ENCODE results near the gene INHBC.
"Not testable (repeated sequence)": the region's sequence is repeated elsewhere in the genome, so short reads cannot be mapped to it uniquely, and the experiment has no call there.

The INHBC gene

DNA sequence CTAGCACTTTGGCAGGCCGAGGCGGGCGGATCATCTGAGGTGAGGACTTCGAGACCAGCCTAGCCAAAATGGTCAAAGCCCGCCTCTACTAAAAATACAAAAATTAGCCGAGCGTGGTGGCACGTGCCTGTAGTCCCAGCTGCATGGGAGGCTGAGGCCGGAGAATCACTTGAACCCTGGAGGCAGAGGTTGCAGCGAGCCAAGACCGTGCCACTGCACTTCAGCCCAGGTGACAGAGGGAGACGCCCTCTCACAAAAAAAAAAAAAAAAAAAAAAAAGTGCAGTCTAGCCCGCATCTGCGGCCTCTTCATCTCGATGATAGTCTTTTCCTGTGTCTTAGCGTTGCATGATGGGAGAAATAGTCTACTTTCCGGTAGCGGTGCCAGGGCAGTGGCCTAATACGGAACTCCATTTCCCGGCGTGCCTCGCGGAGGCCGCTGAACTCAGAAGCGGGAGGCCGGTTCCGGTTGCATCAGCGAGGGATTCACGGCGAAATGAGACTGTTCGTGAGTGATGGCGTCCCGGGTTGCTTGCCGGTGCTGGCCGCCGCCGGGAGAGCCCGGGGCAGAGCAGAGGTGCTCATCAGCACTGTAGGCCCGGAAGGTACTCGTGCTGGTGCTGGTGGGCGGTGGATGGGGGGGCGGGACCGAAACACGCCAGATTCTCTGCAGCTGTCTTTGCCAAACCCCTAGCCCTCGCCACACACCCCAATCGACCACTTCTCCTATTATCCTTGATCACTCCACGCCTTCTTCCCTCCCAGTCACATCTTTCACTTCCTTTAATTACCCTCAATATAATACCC is 53.2 kb downstream of the INHBC start, which contains the start of gene MARS1:
Gene MARS1 (plus strand): TSS at position 472 of the 805 bp plus-strand sequence. CDS start 23 bp downstream, at position 495.
- peak; percentile 67 for DNase-seq

DNA sequence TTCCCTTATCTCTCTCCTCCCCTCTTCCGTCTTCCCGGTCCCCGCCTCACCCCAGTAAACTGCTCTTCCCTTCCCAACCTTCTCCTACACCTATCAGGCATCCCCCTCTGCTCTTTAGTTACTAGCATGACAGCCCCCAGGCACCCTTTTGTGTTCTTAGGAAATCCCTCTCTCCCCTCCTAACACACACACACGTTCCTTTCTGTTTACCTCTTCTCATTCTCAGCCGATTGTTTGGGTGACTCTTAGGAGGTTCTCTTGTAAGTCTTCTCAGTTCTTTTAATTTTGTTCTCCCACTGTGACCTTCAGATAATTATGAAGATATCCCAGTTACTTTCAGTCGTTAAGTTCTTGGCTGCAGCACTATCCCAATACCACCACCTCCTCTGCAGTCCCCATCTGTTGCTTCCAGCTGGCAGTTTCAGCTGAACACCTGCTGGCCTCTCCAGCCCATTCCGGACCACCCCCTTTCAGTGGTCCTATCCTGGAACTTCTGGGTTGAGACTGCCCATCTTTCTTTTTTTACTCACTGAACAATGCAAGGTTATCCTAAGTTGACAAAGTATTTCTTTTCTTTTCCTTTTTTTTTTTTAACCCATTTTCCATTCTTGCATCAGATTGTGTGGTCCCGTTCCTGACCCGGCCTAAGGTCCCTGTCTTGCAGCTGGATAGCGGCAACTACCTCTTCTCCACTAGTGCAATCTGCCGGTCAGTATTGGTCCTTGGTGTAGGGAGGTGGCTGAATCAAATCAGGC is 54.0 kb downstream of the INHBC start:
- no peak for DNase-seq

DNA sequence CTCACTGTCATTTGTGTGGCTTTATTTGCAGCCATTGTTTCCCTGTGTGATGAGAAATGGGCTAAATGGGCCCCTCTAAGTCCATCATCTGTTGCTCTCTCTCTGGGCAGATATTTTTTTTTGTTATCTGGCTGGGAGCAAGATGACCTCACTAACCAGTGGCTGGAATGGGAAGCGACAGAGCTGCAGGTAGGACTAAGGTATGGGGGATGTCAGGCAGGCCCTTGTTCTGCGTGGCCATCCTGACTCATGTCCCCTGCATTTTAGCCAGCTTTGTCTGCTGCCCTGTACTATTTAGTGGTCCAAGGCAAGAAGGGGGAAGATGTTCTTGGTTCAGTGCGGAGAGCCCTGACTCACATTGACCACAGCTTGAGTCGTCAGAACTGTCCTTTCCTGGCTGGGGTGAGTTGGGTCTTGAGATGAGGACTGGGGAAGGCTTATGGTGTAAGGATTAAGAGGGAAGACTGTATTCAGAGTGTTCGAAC is 54.6 kb downstream of the INHBC start:
- DNase-seq, result no peak

DNA sequence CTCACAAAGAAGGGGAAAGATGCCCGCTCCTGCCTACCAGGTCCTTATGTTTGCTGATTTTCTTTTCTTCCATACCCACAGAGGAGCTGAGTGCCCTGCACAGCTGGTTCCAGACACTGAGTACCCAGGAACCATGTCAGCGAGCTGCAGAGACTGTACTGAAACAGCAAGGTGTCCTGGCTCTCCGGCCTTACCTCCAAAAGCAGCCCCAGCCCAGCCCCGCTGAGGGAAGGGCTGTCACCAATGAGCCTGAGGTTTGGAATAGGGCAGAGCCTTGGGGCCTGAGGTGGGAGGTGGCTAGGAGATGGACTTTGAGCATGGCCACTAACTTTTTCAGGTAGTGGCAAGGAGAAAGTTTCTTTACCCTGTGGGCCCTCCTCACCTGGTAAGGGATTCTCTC is 55.5 kb downstream of the INHBC start:
- DNase-seq, result no peak

DNA sequence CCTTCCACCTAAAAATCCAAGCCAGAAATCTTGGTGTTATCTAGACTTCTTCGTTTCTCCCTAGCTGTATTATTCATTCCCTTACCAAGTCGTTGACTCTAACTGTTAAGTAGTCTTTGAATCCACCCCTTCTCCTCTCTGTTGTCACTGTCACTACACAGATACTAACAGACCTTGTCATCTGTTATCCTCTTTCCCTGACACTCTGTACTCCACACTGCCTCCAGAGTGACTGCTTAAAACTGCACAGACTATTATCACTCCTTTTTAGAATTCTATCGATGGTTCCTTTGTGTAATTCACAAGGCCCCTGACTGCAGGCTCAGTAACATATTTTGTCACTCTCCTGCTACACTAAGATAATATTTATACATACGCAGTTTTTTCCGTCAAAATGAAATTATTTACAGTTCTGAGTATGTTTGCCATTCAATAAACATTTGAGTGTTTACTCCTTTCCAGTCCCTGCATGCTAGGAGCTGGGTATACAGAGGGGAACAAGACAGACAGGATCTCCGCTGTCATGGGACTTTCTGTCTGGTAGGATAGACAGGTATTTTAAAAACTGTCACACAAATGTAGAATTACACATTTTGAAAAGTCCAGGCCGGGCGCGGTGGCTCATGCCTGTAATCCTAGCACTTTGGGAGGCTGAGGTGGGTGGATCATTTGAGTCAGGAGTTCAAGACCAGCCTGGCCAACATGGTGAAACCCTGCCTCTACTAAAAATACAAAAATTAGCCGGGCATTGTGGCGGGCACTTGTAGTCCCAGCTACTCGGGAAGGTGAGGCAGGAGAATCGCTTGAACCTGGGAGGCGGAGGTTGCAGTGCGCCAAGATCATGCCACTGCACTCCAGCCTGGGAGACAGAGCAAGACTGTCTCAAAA is 57.1 kb downstream of the INHBC start:
- DNase-seq, result no peak

DNA sequence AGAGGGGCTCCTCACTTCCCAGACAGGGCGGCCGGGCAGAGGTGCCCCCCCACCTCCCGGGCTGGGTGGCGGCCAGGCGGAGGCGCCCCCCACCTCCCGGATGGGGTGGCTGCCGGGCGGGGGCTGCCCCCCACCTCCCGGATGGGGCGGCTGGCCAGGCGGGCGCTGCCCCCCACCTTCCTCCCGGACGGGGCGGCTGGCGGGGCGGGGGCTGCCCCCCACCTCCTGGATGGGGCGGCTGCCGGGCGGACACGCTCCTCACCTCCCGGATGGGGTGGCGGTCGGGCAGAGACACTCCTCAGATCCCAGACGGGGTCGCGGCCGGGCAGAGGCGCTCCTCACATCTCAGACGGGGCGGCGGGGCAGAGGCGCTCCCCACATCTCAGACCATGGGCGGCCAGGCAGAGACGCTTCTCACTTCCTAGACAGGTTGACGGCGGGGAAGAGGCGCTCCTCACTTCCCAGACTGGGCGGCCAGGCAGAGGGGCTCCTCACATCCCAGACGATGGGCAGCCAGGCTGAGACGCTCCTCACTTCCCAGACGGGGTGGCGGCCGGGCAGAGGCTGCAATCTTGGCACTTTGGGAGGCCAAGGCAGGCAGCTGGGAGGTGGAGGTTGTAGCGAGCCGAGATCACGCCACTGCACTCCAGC is 60.6 kb downstream of the INHBC start:
- DNase-seq, result not testable (repeated sequence)

DNA sequence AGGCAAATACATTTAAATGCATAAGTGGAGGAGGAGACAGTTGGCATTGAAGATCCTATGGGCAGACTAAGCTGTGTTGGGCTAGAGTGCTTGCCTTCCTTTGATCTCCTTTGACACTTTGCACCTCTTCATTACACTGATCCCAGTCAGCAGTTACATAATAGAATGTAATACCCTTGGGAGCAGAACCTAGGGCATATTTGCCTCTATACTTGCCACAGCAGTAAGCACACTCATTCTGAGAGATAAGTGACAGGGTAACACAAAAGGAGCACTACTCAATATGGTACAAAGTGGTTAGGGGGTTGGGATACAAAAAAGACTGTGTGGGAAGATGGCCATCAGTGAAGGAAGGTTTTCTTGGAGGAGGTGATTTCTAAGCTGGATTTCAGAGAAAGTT is 62.2 kb downstream of the INHBC start:
- no peak for DNase-seq

DNA sequence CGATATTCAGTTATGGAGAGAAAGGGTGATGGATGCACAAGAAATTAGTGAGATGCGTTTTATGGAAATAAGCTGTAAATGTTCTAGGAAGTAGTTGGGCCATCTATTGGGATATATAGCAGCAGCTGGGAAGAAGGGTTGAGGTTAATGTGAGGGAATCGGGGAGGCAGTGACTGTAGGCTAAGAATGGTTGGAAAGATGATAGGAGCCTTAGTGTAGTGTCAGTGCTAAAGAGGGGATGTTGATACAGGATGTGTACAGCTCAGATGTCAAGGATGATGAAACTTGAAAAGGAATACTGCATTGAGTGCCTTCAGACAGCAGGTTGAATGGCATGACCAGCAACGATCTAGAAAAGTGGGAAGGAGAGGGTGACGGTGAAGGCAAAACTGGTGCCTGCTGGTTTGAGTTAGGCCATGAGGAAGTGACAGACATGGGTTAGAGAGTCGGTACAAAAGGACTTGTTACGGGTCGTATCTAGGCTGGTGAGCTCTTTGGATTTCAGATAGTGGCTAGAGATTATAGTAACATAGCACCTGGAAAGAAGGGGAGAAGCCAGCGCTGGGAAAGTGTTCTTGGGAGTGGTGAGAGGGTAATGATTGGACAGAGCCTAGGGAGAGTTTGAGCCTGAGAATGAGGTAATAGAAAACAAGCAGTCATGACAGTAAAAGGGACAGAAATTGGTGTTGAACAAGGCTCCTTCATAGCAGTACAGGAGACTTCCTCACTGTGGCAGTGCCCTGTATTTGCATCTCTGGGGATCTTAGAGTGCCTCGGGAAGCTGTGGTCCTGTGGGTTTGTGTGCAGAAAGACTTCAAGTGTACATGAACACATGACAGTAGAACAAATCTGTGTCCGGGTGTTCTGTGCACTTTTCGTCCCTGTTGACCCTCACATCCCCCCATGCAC is 62.9 kb downstream of the INHBC start:
- DNase-seq, result no peak

DNA sequence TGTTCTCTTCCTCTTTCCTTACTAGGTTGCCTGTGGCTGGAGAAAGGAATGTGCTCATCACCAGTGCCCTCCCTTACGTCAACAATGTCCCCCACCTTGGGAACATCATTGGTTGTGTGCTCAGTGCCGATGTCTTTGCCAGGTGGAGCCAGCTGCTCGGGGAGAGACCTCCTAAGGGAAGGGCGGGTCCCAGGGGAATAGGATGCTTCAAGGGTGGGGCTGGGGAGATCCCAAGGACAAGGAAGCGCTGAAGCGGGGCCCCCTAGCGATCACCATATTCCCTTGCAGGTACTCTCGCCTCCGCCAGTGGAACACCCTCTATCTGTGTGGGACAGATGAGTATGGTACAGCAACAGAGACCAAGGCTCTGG is 63.5 kb downstream of the INHBC start:
- no peak for DNase-seq

DNA sequence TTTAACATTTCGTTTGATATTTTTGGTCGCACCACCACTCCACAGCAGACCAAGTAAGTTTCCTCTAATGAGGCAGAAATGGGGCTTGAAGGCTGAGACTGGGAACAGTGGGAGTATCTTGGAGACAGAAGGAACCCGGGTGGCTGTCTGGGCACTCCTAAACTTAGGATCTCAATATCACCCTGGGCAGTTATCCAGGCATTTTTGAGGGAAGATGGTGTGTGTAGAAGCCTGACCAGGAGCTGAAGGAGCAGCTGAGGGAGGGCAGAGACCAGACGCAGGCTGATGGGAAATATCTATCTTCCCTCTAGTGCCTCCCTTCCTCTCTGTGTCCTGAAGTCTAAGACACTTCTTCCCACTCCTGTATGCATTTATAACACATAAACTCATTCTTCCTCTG is 64.0 kb downstream of the INHBC start:
- no peak for DNase-seq

DNA sequence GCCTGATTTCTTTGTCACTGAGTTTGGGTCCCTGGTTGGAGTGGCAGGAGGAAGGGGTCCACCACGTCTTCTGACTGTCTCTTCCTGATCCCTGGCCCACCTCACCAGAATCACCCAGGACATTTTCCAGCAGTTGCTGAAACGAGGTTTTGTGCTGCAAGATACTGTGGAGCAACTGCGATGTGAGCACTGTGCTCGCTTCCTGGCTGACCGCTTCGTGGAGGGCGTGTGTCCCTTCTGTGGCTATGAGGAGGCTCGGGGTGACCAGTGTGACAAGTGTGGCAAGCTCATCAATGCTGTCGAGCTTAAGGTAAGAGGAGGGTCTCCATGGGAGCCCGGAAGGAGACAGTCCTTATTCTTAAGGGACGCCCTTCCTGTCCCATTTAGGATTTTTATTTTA is 65.6 kb downstream of the INHBC start:
- no peak for DNase-seq

Data from 8988T (cell line).